ENCODE measurements around the gene MSN.

Gene MSN

DNA sequence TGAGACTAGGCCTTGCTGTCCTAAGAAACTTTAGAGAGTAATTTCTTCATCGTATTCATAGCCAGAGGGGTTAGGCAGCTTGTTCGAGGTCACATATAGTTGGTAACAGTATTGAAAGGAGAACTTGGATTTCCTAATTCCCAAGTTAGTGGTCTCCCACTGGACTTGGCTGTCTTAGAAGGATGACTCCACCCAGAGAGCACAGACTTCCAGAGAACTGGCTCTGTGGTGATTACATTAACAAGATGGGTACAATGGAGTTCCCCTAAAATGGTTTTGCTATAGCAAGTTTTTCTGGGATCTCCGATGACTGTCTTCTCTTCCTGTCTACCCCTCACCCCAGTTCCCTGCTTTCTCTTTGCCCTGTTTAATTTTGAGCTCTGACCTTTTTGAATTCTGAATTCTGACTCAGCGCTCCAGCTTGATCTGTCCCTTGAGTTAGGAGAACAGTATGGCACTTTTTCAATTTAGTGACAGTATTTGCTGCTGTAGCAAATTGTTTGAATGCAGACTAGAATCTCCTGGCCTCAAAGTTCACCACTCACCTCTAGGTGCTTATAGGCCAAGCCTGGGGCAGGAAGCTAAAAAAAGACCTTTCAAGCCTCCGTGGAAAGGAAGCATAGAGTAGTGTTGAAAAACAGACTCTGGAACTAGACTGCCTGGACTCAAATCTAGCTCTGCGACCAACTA lies 6.9 kb downstream of the MSN start:
- no peak for DNase-seq

DNA sequence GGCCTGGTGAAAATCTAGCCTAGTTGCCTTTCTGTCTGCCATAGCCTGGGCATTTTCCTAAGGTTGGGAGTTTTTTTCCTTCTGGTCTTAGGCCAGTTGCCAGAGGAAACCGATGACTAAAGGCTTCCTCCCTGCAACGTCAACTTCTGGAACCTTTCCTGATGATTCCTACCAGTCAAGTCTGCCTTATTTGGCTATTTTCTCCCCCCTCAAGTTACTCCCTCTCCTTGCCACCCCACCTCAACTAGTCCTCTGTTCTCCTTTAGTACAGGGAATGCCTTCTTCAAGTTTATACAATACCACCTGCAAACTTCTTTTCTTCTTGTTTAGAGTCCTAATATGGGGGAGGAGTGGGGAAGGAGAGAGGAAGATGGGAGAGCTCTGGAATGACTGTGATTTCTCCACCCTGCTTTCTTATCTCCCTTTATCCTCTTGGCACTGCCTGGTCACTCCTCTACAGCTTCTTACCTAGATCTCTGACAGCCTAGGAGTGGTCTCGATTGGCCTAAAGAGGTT lies 10.6 kb downstream of the MSN start:
- DNase-seq: no peak

DNA sequence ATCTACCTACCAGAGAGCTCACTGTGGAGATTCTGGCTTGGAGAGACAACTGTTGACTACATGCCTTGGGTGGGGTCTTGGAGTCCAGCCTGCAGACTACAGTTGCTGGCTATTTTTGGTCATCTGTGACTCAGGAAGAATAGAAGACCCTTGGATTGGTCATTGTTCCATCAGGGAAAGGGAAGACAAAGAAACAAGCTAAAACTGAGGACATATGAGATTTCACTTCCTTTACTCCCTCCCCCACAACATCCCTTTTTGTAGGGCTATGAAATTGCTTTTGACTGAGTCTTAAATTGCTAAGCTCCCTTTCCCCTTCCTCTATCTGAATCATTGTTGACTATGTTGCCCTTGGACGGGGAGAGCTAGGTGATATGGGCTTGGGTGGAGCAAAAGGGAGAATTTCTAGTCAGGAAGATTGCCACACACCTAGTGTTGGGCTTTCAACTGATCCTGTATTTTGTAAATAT lies 11.7 kb downstream of the MSN start:
- no peak for DNase-seq

DNA sequence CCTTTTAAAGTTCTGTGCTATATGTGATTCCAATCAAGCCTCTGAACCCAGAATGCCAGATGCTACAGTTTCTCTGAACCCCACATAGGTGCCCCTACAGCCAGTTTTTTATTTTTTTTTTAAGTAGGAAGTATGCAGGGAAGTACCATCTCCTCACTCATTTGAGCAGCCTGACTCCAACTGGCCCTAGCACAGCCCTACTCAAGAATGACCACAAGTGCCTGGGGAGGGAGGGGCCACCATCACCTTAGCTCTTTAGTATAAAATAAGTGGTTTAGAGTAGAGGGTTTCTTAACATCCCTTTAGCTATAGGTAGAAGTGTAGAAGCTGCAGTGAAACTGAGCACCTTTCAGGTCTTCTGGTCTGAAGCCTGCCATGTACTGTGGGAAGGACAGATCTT lies 14.4 kb downstream of the MSN start:
- no peak for DNase-seq

DNA sequence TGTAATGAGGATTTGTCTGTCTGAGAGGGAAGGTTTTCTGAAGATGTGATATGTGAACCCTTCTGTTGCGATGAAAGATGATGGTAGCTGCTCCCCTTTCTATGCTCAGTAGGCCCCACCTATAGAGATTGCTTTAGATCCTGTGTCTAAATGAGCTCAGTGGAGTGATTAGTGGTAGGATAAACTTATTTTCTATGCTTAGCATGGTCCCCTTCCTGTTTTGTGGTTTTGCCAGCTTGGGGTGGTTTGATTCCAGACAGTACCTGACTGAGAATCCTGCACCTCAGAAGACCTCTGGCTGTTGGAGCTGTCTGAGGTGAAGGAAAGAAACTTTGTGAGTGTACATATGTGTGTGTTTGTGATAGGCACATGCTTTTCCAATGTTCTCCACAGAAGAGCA lies 17.7 kb downstream of the MSN start:
- no peak for DNase-seq

DNA sequence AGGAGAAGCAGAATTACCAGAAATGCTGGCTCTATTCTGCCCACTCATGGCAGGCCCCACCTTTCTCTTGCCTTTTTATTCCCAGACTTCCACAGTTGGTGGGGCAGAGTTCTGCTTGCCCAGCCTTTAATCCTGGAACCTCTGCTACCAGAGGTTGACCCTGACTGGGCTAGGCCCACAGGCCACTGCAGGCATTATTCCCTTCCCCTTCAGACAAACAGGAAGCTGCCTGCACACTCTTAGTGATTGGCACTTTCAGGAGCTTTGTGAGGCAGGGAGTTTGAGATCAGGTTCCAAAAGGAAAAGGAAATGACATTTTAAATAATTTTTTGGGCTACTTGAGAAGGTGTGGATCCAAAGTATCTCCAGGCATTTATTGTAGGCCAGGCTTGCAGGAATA lies 18.8 kb downstream of the MSN start:
- no peak for DNase-seq

DNA sequence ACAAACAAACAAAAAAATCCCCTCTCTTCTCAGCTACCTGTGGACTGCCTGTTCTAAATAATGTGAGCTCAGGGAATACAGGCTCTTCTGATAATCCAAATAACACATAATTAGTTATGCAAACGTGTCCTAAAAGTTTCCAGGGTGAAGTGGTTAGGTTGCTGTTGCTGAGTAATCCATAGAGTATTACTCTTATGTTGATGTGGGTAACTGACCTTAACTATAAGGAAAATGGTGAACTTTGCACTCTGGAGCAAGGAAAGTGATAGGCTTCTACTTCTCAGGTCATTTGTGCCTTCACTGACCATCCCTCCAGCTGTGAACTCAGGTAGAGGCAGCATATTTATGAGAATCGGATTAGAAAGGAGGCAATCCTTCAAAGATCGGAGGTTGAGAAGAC lies 19.9 kb downstream of the MSN start:
- DNase-seq: no peak

DNA sequence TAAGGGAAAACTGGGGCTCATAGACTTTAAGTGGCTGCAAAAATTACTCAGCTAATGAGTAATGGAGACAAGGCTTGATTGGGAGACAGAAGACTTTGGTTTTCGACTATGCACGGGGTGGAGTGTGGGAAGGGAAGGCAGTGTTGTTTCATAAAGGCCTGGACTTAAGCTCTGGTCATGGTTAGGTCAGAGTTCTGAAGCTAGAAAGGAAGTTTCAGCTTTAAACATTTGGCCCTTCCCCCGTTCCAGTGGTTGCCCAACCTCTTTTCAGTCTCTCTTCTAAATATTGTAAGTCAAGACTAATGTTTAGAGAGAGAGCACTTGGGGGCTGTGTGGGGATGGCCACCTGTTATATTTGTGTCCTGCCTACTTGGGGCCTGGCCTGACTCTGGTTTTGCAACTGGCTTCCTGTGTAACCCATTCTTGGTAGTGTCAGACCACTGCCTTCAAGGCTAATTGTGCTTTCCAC lies 21.0 kb downstream of the MSN start:
- no peak for DNase-seq

DNA sequence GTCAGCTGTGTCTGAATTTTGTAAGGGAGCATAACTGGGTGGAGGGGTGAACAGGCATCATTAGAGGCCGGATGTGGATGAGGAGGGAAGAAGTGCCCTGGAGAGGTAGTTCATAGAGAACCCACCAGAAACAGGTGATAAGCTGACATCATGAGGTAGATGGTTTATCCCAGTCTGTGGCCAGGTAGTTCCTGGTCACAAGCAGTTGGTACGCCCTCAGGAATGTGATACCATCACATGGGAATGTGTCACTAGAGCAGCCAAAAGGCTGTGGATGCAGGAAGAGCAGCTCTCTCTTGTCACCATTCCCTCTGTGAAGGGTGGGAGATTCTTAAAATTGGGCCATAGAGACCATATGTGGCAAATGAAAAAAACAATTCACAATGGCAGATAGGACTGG lies 21.9 kb downstream of the MSN start:
- DNase-seq: no peak

DNA sequence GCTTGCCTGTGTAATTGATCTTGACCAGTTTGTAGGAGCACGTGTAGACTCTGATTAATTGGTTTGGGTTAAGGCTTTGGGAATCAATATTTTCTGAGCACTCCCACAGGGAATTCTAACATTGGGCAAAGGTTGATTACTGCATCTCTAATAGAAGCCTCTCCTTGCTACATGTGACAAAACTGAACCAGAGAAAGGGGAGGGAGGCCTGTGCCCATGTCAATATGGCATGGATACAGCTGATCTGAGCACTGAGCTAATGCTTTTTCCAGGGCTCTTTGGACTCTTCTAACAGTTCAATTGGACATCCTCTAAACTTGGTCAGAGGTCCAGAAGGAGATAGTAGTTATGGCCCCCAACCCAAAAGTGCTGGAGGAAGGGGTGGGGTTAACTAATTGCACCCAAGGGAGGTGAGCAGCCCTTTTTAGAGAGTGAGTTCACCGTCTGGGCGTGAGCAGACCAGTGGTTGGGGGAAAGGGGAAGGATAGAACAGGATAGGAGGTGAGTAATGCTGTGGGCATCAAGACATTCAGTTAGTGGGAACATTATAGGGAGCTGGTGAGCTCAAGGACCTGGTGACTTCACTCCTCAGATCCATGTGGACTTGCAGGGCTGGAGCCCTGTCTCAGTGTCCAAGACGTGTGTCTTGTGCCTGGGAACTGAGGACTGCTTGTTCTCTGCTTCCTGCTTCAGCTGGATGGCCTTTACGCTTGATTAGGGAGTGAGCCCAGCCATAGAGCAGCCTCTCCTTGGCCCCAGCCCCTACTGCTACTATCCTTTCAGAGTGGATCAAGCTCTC lies 22.8 kb downstream of the MSN start:
- DNase-seq: no peak

DNA sequence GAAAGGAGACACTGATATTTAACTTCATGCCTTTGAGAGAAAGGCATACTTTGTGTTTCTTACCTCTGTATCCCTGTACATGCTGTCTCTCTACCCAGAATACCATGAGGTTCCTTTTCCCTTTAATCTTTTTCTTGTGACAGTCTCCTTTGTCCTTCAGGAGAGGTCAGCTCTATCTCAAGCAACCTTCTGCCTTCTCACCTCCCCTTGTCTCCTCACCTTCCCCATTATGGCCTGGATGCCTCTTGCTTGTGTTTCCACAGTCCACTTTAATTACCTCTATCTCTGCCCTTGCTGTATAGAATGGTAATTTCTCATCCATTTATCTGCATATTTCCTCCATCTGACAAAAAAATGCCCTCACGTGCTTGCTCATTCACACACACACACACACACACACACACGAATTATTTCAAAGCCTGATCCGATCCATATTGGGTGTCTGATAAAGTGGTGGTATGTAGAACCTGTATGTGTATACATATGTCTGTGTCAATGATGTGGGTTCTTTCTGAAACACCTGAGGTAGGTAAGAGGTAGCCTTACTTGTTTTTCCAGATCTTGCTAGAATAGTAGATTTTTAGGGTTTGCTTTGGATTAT lies 28.5 kb downstream of the MSN start:
- no peak for DNase-seq

DNA sequence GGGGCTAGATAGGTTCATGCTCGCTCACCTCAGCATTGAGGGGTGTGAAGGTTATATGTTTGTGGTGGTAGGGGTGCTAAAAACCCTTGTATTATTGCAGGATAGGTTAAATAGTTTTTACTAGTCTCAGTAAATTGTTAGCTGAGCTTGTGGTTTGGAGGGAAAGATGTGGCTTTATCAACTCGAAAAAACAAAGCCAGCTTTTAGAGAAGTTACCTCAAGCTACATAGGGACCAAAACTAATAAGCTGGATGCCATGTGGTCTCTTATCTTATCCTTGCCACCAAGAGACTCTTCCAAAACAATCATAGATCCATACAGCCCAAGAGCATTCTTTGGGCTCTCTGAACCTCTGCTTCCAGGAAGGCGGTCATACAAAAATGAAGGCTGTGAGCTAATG lies 29.2 kb downstream of the MSN start:
- DNase-seq: peak; percentile 79

DNA sequence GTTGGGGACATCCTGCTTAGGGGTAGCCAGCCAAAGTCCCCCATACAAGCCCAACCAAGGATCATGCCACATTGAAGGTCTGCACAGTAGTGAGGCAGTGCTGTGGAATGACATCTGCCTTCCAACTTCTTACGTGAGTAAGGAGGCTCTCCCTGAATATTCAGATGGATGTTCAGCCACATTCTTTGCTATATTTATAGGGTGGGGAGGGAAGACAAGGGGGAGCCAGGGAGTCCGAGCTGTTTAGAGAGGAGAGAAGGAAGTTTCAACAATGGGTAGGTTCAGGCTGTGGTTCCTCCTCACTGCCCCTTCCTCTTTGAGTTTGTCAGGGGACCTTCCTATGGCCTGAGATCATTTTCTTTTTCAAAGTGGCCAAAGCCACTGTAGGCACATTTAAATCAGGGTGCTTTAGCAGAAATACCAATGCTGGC lies 29.8 kb downstream of the MSN start:
- DNase-seq: no peak

DNA sequence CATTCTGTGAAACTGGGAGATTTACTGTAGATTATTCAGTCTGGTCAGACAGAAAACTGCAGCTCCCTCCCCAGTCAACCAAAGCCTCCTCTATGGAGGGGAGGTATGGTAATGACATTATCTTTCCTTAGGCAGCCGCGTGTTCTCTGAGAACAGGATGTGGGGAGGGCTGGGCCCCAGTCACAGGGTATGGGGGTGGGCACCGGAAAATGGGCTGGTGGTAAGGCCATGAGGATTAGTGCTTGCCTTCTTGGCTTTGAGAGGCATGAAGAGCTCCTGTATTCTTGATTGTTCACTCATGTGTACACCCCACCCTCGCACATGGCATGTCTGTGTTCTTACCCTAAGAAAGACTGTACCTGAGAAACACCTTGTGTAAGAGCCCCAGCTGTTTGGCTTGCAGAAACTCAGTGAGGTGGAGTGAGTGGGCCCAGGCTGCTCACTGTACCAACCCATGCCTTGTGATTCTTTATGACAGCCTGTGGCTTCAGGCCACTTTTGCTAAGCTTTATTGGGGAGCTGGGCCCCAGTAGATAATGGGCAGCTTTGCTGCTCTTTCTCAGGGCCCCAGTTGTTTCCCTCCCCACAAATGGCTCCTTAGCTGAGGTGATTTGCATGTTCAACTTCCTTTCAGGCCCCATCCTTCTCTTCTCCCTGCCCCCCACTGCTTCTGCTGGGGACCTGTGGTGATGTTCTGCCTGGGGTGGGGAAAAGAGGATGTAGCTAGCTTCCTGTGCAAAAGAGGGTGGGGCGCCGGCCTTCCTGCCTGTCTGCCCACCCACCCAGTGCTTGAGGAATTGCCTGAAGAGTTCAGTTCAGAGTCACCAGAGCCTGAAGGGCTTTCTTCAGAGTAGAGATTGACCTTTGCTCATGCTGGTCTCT lies 30.7 kb downstream of the MSN start:
- DNase-seq: peak; percentile 90

DNA sequence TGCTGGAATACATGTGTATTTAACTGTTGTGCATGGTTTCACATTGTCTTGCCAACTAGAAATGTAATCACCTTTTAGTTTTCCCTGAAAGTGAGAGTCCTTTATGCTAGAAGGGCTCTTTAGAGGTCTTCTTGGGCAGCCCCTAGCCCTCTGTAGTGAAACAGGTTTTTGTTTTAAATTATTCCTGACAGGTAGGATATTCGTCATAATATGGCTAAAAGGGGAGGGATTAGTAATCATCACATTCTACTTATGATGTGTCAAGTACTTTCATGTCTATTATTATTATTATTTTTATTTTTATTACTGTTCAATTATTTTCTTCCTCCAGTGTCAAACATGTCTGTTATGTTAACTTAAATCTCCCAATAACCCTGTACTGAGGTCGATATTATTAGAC lies 35.5 kb downstream of the MSN start:
- DNase-seq: no peak

DNA sequence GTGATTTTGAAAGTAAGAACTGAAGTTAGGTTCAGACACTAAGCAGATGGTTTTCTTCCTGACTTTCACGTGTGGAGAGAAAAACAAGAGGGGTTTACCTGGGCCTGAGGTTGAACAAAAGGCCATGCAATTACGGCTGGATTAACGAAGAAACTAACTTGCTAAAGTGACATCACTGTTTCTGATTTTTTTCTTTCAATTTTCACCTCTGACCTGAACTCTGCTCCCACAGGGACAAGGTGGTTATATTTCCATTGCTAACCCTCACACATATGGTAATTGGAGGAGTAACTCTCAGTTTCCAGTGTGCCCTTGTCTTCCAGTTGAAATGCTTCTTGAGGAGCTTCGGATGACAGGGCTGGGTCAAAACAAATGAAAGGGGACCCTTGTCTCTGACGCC lies 38.0 kb downstream of the MSN start:
- no peak for DNase-seq

DNA sequence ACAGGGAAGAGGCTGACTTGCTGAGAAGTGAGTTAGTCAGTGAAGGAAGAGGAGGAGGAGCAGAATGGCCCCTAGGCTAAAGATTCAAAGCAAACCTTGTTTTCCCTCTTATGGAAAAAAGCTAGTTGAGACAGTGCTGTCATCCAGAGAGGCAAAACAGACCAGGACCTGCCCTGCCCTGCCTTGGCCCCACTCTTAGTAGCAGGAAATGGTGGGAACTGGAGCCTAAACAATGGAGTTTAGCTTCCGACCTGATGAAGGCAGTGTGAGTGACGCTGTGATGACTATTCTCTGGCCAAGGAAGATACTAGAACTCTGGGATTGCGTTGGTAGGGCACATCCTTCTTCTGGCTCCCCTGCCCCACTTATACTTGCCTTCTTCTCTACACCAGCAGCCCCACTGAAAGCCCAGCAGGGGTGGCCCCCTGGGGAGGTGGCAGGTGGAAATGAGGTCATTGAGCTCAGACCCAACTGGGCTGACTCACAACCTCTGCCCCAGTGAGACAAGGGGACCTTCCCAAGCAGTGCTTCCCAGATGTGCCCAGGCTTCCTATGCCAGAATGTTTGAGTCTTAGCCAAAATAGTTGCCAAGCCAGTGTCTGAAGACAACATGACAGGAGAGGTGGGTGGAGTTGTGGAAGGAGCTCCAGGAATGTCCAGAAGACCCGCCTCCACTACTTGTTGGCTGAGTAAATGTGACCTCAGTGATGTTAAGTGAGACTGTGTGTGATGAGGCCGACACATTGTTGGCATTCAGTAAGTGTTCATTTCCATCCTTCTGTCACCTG lies 38.8 kb downstream of the MSN start:
- no peak for DNase-seq

DNA sequence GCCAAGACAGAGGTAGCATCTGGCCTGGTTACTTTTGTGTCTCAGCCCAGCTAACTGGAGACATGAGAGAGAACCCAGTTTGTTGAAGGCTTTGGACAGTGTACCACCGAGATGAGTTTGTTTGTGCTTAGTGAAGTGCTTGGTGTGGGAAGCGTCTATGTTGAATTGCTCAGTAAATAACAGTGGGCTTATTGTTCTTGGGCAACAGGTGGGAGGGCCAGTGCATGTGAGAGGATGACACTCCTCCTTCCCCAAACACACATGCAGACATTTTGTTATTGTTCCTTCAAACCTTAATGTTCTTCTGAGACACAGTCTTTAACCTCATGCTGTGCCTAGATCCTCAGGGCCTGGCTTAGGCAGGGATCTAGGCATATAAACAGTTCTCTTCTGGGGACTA lies 39.7 kb downstream of the MSN start:
- no peak for DNase-seq

DNA sequence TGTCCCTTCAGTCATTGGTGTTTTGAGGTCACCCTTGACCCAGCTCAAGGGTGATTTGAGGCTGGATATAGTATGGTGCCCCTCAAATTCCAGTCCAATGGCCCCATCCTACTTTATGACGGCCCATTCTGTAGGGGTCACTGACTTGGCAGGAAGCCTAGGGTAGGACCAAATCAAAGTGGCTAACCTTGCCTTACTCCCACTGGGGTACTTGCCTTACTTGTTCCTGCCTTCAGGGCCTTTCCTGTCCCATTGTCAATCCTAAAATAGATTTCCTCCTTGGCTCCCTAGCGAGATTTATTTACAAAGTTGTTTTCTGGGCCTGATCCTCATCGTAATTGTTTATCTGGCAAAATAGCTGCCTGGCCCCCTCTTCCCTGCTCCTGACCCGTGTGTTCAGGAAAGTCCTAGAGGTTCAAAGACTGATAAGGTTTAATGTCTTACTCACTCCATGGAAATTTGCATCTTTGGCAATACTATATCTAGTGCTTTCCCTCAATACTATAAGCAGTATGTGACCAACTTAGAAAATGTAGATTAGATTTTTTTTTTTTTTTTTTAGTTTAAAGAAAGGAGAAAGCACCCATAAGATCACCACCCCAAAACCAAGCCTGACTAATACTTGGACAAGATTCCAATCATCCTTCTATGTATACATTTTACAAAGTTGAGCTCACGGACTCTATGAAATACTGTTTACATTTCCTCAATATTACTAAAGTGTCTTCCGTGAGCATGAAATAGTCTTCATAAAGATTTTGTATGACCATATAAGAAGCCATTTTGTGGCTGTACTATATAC lies 44.8 kb downstream of the MSN start:
- DNase-seq: no peak

DNA sequence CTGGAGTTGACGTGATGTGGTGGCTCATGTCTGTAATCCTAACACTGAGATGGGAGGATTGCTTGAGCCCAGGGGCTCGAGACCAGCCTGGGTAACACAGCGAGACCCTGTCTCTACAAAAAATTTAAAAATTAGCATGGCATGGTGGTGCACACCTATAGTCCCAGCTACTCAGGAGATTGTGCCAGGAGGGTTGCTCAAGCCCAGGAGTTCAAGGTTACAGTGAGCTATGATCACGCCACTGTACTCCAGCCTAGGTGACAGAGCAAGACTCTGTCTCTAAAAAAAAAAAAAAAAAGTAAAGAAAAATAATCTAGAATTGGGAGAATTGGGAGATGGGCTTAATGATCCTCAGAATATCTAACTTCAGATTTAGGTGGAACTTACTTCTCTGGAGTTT lies 51.1 kb downstream of the MSN start:
- DNase-seq: no peak

DNA sequence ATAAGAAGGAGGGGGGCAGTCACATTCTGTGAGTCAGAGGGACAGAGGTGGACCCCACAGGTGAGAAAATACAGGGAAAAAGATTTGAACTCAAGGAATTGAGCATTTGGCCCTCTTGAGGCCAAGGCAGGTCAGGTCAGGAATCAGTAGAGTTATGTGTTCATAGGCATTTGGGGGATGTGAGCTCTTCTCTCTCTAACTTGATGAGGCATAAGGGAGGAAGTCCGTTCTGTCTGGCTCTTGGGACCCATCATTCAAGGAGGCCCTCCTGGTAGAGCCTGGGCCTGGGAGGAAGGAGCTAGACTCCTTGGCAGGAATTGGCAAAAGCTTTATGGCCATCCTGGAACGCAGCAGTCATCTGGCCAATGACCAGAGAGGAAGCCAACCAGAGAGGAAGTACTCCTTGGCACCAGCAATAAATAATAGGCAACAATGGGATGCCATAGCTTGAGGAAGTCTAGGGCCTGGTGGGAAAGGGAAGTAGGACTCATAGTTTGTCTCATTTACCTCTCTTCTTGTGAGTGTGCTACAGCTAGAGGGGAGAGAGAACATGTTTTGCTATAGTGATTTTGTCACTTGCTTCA lies 53.0 kb downstream of the MSN start:
- no peak for DNase-seq

All from hematopoietic multipotent progenitor cell treated with erythropoietin and hydrocortisone succinate and interleukin-3 and kit ligand, for 6 days (in vitro differentiated cells).